ENCODE measurements around the gene TAX1BP1.
"Not testable (repeated sequence)": the region's sequence is repeated elsewhere in the genome, so short reads cannot be mapped to it uniquely, and the experiment has no call there.

The TAX1BP1 gene

DNA sequence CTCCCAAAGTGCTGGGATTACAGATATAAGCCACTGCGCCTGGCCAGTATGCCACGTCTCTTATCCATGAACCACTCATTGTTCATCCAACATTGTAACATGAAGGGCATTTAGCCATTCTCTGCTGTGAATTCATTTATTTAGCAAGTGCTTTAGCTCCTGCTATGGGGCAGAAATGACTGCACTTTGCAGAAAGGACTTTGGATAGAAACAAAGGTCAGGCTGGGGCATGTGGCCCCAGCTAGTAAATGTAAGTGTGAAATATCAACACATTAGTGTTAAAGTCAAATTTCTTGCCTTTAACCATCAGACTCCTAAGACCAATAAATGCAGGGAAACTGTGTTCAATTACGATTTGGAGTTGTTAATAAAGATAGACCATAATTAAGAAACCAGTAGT is 27.7 kb upstream of the TAX1BP1 start:
- H3K9me3 Mint-ChIP-seq: peaks cover 5% of the 10 kb centered on the region
- DNase-seq (ENCODE audit: low spot score in 2 of 2) (no peak), ATAC-seq (replicated peaks; ENCODE audit: extremely low read depth, poor library complexity, severe bottlenecking) (no peak)
- H3K27ac Mint-ChIP-seq (ENCODE audit: low read depth): no peak overlapping the region
- no peaks in the 10 kb centered on the region for H3K4me1 Mint-ChIP-seq
- H3K36me3 Mint-ChIP-seq (ENCODE audit: insufficient read depth): no peaks in the 10 kb centered on the region
- H3K4me3 Mint-ChIP-seq: no peak overlapping the region
- peaks cover 34% of the 10 kb centered on the region for H3K27me3 Mint-ChIP-seq

GRCh38 chr7:27714831-27715444 is 25.0 kb upstream of the TAX1BP1 start:
- Mint-ChIP-seq H3K27ac (ENCODE audit: low read depth) (no peak overlapping the region), H3K4me3 (no peak overlapping the region), H3K27me3 (peaks cover 34% of the 10 kb centered on the region), H3K9me3 (peaks cover 5% of the 10 kb centered on the region), H3K36me3 (ENCODE audit: insufficient read depth) (no peaks in the 10 kb centered on the region), H3K4me1 (no peaks in the 10 kb centered on the region)
- DNase-seq (ENCODE audit: low spot score in 2 of 2): no peak
- ATAC-seq (replicated peaks; ENCODE audit: extremely low read depth, poor library complexity, severe bottlenecking): no peak

- Mint-ChIP-seq H3K36me3 (ENCODE audit: insufficient read depth) (no peaks in the 10 kb centered on the region), H3K4me1 (no peaks in the 10 kb centered on the region), H3K27ac (ENCODE audit: low read depth) (no peak overlapping the region), H3K4me3 (no peak overlapping the region), H3K27me3 (no peaks in the 10 kb centered on the region), H3K9me3 (no peaks in the 10 kb centered on the region)
- ATAC-seq (replicated peaks; ENCODE audit: extremely low read depth, poor library complexity, severe bottlenecking) (no peak), DNase-seq (ENCODE audit: low spot score in 2 of 2) (no peak)
These were observed 16.9 kb upstream of the TAX1BP1 start for GRCh38 chr7:27723085-27723484.

DNA sequence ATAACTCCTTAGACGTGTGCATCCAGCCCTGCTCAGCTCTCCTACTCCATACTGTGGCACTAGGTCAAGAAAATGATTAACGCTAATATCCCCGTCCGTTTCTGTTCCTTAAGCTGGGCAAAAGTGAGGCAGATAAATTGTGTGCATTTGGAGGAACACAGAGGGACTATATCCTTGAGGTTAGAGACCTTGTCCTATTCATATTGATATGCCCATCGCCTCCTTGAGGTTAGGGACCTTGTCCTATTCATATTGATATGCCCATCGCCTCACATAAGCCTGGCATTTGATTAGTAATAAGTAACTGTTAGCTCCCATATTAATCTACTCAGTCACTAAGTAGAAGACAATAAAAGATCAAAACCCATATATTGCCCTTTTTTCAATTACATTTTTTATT is 12.9 kb upstream of the TAX1BP1 start:
- Mint-ChIP-seq H3K27me3 (peaks cover 8% of the 10 kb centered on the region), H3K36me3 (ENCODE audit: insufficient read depth) (no peaks in the 10 kb centered on the region), H3K4me3 (no peak overlapping the region), H3K4me1 (no peaks in the 10 kb centered on the region), H3K9me3 (no peaks in the 10 kb centered on the region), H3K27ac (ENCODE audit: low read depth) (no peak overlapping the region)
- DNase-seq (ENCODE audit: low spot score in 2 of 2) (no peak), ATAC-seq (replicated peaks; ENCODE audit: extremely low read depth, poor library complexity, severe bottlenecking) (no peak)

- Mint-ChIP-seq H3K4me3 (no peak overlapping the region), H3K9me3 (no peaks in the 10 kb centered on the region), H3K36me3 (ENCODE audit: insufficient read depth) (no peaks in the 10 kb centered on the region), H3K4me1 (no peaks in the 10 kb centered on the region), H3K27me3 (peaks cover 8% of the 10 kb centered on the region), H3K27ac (ENCODE audit: low read depth) (no peak overlapping the region)
- DNase-seq (ENCODE audit: low spot score in 2 of 2) (no peak), ATAC-seq (replicated peaks; ENCODE audit: extremely low read depth, poor library complexity, severe bottlenecking) (no peak)
These were observed 9.8 kb upstream of the TAX1BP1 start for GRCh38 chr7:27730112-27730511.

DNA sequence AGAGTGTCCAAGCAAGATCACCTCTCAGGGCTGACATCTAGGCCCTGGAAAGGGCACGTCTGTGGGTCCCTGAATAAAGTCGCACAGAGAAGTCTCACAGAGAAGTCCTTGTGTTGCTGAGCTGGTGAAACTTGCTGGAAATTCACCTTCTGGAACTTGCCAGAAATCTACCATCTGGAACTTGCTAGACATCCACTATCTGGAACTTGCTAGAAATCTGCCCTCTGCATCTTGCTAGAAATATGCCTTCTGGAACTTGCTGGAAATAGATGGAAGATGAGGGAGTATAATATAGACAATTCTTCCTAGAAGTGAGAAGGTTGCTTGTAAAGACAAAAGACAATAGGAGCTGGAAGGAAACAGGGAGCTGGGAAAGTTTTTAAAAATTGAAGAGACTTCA is 5.4 kb upstream of the TAX1BP1 start:
- Mint-ChIP-seq H3K27me3 (peaks cover 2% of the 10 kb centered on the region), H3K4me1 (peaks cover 7% of the 10 kb centered on the region), H3K4me3 (no peak overlapping the region), H3K36me3 (ENCODE audit: insufficient read depth) (peaks cover 3% of the 10 kb centered on the region), H3K9me3 (no peaks in the 10 kb centered on the region), H3K27ac (ENCODE audit: low read depth) (no peak overlapping the region)
- no peak for DNase-seq (ENCODE audit: low spot score in 2 of 2)
- ATAC-seq (replicated peaks; ENCODE audit: extremely low read depth, poor library complexity, severe bottlenecking): no peak

- Mint-ChIP-seq H3K9me3 (no peaks in the 10 kb centered on the region), H3K4me1 (peaks cover 10% of the 10 kb centered on the region), H3K27me3 (no peaks in the 10 kb centered on the region), H3K4me3 (no peak overlapping the region), H3K27ac (ENCODE audit: low read depth) (no peak overlapping the region), H3K36me3 (ENCODE audit: insufficient read depth) (peaks cover 7% of the 10 kb centered on the region)
- ATAC-seq (replicated peaks; ENCODE audit: extremely low read depth, poor library complexity, severe bottlenecking): no peak
- no peak for DNase-seq (ENCODE audit: low spot score in 2 of 2)
These were observed 4.8 kb upstream of the TAX1BP1 start for GRCh38 chr7:27735165-27735564.

- Mint-ChIP-seq H3K4me3 (no peak overlapping the region), H3K36me3 (ENCODE audit: insufficient read depth) (peaks cover 14% of the 10 kb centered on the region), H3K4me1 (peaks cover 14% of the 10 kb centered on the region), H3K9me3 (no peaks in the 10 kb centered on the region), H3K27ac (ENCODE audit: low read depth) (no peak overlapping the region), H3K27me3 (no peaks in the 10 kb centered on the region)
- no peak for ATAC-seq (replicated peaks; ENCODE audit: extremely low read depth, poor library complexity, severe bottlenecking)
- no peak for DNase-seq (ENCODE audit: low spot score in 2 of 2)
These were observed 4.1 kb upstream of the TAX1BP1 start for GRCh38 chr7:27735831-27736230.

GRCh38 chr7:27737178-27737577 is 2.8 kb upstream of the TAX1BP1 start:
- Mint-ChIP-seq H3K27me3 (no peaks in the 10 kb centered on the region), H3K4me3 (no peak overlapping the region), H3K4me1 (peaks cover 26% of the 10 kb centered on the region), H3K9me3 (no peaks in the 10 kb centered on the region), H3K36me3 (ENCODE audit: insufficient read depth) (peaks cover 19% of the 10 kb centered on the region), H3K27ac (ENCODE audit: low read depth) (no peak overlapping the region)
- DNase-seq (ENCODE audit: low spot score in 2 of 2) (no peak), ATAC-seq (replicated peaks; ENCODE audit: extremely low read depth, poor library complexity, severe bottlenecking) (no peak)

- ATAC-seq (replicated peaks; ENCODE audit: extremely low read depth, poor library complexity, severe bottlenecking) (no peak), DNase-seq (ENCODE audit: low spot score in 2 of 2) (no peak)
- Mint-ChIP-seq H3K36me3 (ENCODE audit: insufficient read depth) (peaks cover 21% of the 10 kb centered on the region), H3K4me3 (no peak overlapping the region), H3K4me1 (peaks cover 30% of the 10 kb centered on the region), H3K27me3 (no peaks in the 10 kb centered on the region), H3K9me3 (no peaks in the 10 kb centered on the region), H3K27ac (ENCODE audit: low read depth) (no peak overlapping the region)
These were observed 2.3 kb upstream of the TAX1BP1 start for GRCh38 chr7:27737616-27738015.

- DNase-seq (ENCODE audit: low spot score in 2 of 2) (no peak), ATAC-seq (replicated peaks; ENCODE audit: extremely low read depth, poor library complexity, severe bottlenecking) (peak; percentile 7)
- Mint-ChIP-seq H3K36me3 (ENCODE audit: insufficient read depth) (peaks cover 22% of the 10 kb centered on the region), H3K27ac (ENCODE audit: low read depth) (peak overlapping the region; percentile 98), H3K9me3 (no peaks in the 10 kb centered on the region), H3K27me3 (no peaks in the 10 kb centered on the region), H3K4me1 (peaks cover 39% of the 10 kb centered on the region), H3K4me3 (peak overlapping the region; percentile 97)
These were observed 557 bp upstream of the TAX1BP1 start for GRCh38 chr7:27739301-27739908.

DNA sequence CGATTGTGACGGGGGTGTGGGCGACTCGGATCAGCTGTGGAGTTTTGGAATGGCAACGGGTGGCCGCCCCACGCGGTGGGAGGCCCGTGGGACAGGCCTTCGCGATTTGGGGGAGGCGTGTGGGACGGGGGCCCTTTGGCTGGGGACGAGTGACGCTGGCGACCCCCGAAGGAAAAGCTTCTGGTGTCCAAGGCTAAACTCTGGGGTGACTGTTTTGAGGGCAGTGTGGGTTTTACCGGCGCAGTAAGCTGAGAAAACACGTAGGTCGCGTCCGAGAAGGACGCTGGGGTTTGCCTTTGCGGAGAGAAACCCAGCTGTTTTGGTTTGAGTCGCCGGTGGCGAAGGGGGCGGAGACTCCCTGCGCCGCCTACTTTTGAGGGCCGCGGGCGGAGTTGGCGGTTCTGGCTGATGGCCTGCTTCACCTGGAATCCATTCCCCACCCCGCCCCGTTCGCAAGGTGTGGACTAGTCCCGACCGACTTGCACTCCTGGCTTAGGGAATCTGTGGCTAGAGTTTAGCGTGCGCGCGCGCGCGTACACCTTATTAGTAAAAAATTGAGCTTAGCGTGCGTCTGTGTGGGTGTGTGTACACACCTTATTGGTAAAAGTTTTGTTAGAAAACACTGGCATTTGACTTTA is 606 bp downstream of the TAX1BP1 start:
- H3K36me3 Mint-ChIP-seq (ENCODE audit: insufficient read depth): peaks cover 22% of the 10 kb centered on the region
- ATAC-seq (replicated peaks; ENCODE audit: extremely low read depth, poor library complexity, severe bottlenecking) (peak; percentile 71), DNase-seq (ENCODE audit: low spot score in 2 of 2) (peak; percentile 78 to 80)
- peak overlapping the region; percentile 97 for H3K4me3 Mint-ChIP-seq
- H3K4me1 Mint-ChIP-seq: peaks cover 45% of the 10 kb centered on the region
- H3K27me3 Mint-ChIP-seq: no peaks in the 10 kb centered on the region
- no peaks in the 10 kb centered on the region for H3K9me3 Mint-ChIP-seq
- H3K27ac Mint-ChIP-seq (ENCODE audit: low read depth): peak overlapping the region; percentile 98

DNA sequence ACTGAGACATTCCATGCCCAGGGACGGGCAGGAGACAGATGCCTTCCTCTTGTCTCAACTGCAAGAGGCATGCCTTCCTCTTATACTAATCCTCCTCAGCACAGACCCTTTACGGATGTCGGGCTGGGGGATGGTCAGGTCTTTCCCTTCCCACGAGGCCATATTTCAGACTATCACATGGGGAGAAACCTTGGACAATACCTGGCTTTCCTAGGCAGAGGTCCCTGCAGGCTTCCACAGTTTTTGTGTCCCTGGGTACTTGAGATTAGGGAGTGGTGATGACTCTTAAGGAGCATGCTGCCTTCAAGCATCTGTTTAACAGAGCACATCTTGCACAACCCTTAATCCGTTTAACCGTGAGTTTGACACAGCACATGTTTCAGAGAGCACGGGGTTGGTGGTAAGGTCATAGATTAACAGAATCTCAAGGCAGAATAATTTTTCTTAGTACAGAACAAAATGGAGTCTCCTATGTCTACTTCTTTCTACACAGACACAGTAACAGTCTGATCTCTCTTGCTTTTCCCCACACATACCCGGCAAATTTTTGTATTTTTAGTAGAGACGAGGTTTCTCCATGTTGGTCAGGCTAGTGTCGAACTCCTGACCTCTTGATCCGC is 2.2 kb downstream of the TAX1BP1 start:
- peaks cover 55% of the 10 kb centered on the region for H3K4me1 Mint-ChIP-seq
- DNase-seq (ENCODE audit: low spot score in 2 of 2); H3K9me3 Mint-ChIP-seq; H3K27ac Mint-ChIP-seq (ENCODE audit: low read depth); H3K27me3 Mint-ChIP-seq; ATAC-seq (replicated peaks; ENCODE audit: extremely low read depth, poor library complexity, severe bottlenecking): not testable (repeated sequence)
- H3K36me3 Mint-ChIP-seq (ENCODE audit: insufficient read depth): peaks cover 22% of the 10 kb centered on the region
- peak overlapping the region; percentile 97 for H3K4me3 Mint-ChIP-seq
